ENCODE data around the gene PCDHAC2. TPM values are rescaled to one million over a fixed set of nuclear protein-coding genes. Genes with fewer than 3 reads are reported as not detected.

Gene PCDHAC2
- total and polyA plus RNA-seq, 9 of the 15 experiments (the other 6 are each of a cell fraction or from before 2014, with no cell fraction given) = 0.03 TPM; not detected in 8

DNA sequence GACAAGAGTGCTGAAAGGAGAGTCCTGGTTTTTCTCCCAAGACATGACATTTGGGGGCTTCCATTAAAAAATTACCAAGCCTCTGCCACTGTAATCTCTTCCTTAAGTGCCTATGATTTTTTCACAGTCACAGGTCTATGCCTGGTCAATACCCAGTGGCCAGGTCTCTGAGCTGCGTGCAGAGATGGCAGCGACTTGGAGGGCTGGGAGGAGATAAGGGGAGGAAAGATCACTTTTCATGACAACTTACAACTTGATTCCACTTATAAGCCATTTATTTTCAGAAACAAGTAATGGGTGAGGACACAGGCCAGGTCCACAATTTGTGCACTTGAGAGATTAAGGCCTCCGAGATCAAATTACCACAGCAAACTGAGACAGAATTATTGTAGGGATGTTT lies 1.9 kb upstream of the PCDHAC2 start (continued):
- TF ChIP-seq, protein P1, sequence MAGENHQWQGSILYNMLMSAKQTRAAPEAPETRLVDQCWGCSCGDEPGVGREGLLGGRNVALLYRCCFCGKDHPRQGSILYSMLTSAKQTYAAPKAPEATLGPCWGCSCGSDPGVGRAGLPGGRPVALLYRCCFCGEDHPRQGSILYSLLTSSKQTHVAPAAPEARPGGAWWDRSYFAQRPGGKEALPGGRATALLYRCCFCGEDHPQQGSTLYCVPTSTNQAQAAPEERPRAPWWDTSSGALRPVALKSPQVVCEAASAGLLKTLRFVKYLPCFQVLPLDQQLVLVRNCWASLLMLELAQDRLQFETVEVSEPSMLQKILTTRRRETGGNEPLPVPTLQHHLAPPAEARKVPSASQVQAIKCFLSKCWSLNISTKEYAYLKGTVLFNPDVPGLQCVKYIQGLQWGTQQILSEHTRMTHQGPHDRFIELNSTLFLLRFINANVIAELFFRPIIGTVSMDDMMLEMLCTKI (IDR thresholded peaks at IDR 0.05; ENCODE audit: partially characterized antibody) = no peak

DNA sequence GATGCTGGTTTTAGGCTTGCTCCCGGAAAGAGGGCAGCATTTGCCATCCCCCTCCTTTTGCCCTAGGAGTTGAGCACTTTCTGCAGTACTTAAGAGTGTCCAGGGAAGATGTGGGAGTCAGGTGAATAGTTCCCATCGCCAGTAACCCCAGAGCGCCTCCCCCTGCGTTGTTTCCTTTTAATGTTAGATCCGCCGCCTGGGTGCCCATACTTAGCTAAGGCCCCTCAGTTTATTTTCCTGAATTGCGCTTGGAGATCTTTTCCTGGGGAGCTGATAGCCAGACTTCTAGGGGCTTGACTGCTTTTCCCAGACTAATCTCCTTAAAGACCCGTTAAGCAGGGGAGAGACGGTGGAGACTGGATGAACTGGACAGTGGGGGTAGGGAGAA lies 377 bp upstream of the PCDHAC2 start:
- under 1% methylated on average over 9 of the region's 9 CpGs for whole genome bisulfite sequencing (ENCODE audit: insufficient coverage, low coverage, missing lambda C conversion rate)
- Histone ChIP-seq H2AFZ (ENCODE audit: low read depth, low read length) (no peak overlapping the region), H3K9ac (ENCODE audit: insufficient read depth in 1 of 2, low read depth in 2 of 2, low read length in 2 of 2) (no peak overlapping the region), H3K4me3 (no peak overlapping the region), H3K9me1 (ENCODE audit: control insufficient read depth, insufficient read depth, low read length) (no peaks in the 10 kb centered on the region), H3K36me3 (ENCODE audit: control insufficient read depth, insufficient read depth, low read length) (no peaks in the 10 kb centered on the region), H3K4me1 (replicated peaks in 1 of 2; ENCODE audit: control insufficient read depth in 2 of 2, insufficient read depth in 2 of 2, low read length in 2 of 2) (no peaks in the 10 kb centered on the region; a peak in 1 of 5 replicates), H3K9me3 (replicated peaks; ENCODE audit: control insufficient read depth, insufficient read depth, low read depth, low read length) (no peaks in the 10 kb centered on the region), H3K27ac (ENCODE audit: extremely low read depth, low read depth, low read length) (no peak overlapping the region), H4K20me1 (replicated peaks; ENCODE audit: control insufficient read depth, insufficient read depth, low read length) (no peaks in the 10 kb centered on the region), H3K79me2 (ENCODE audit: control insufficient read depth, insufficient read depth, low read length) (no peaks in the 10 kb centered on the region), H3K27me3 (ENCODE audit: control insufficient read depth in 2 of 2, insufficient read depth in 2 of 2, low read length in 2 of 2) (peaks cover 0 to 11% of the 10 kb centered on the region in 2 experiments; a peak in 2 of 5 replicates), H3K4me2 (ENCODE audit: insufficient read depth, low read length) (no peak overlapping the region)
- in situ Hi-C loops (cut with MboI) (no loop called here), intact Hi-C loops (cut with micrococcal nuclease) (no loop called here)
- FAIRE-seq = no peak
- BruUV-seq (replicated peaks) = no TSS peak
- TF ChIP-seq ZNF384 (IDR thresholded peaks at IDR 0.05; ENCODE audit: low read depth, low read length) (no peak), PHTF2 (CRISPR knock-in tag; IDR thresholded peaks at IDR 0.05) (no peak), POLR3G (IDR thresholded peaks at IDR 0.05; ENCODE audit: extremely low read depth, insufficient read length, insufficient replicate concordance) (no peak), HDAC8 (tag; IDR thresholded peaks at IDR 0.05) (no peak), JUNB (CRISPR knock-in tag; conservative IDR thresholded peaks at IDR 0.05) (no peak), HEY1 (CRISPR knock-in tag; IDR thresholded peaks at IDR 0.05; ENCODE audit: borderline replicate concordance) (no peak), ZNF707 (CRISPR knock-in tag; conservative IDR thresholded peaks at IDR 0.05) (no peak), ZFP36 (IDR thresholded peaks at IDR 0.05; ENCODE audit: low read depth, low read length, partially characterized antibody) (no peak), ESRRB (CRISPR knock-in tag; IDR thresholded peaks at IDR 0.05; ENCODE audit: borderline replicate concordance) (no peak), STAG1 (CRISPR knock-in tag; IDR thresholded peaks at IDR 0.05; ENCODE audit: borderline replicate concordance) (no peak)
- TF ChIP-seq, protein P2, sequence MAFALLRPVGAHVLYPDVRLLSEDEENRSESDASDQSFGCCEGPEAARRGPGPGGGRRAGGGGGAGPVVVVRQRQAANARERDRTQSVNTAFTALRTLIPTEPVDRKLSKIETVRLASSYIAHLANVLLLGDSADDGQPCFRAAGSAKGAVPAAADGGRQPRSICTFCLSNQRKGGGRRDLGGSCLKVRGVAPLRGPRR (CRISPR knock-in tag; IDR thresholded peaks at IDR 0.05) = no peak
- ATAC-seq = no peak
- DNase-seq (ENCODE audit: extremely low read depth in 1 of 4, low spot score in 3 of 4) = no peak
- ChIA-PET POLR2A (no interaction called here), CTCF (ENCODE audit: low intra/inter-chr PET ratio) (no interaction called here)

Data from K562 (cell line).